Measurements from ENCODE around the gene FAM20C.
A peak's percentile ranks its signal among the peaks of the same experiment; 100 is the strongest.

FAM20C gene

GRCh38 chr7:188727-189500 lies 3.5 kb upstream of the FAM20C start:
- Mint-ChIP-seq H3K4me3 (no peak overlapping the region), H3K27ac (no peak overlapping the region), H3K36me3 (no peaks in the 10 kb centered on the region), H3K9me3 (no peaks in the 10 kb centered on the region), H3K4me1 (peaks cover 0 to 3% of the 10 kb centered on the region in 2 donors), H3K27me3 (peaks cover 32 to 38% of the 10 kb centered on the region in 2 donors)
- no peak for DNase-seq
- ATAC-seq (replicated peaks) = no peak

DNA sequence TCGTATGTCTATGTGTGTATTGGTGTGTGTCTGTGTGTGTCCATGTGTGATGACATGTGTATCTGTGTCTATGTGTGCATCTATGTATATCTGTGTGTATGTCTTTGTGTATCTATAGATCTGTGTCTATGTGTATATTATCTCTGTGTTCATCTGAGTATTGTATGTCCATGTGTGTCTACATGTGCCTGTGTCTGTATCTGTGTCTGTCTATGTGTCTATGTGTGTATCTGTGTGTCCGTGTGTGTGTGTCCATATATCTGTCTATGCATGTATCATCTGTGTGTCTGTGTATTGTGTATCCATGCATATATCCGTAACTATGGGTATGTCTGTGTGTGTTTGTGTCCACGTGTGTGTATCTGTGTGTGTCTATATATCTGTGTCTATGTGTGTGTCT lies 2.7 kb upstream of the FAM20C start:
- H3K27ac Mint-ChIP-seq = no peak overlapping the region
- no peak overlapping the region for H3K4me3 Mint-ChIP-seq
- DNase-seq (no peak), ATAC-seq (replicated peaks) (no peak)
- peaks cover 36 to 43% of the 10 kb centered on the region in 2 donors for H3K27me3 Mint-ChIP-seq
- no peaks in the 10 kb centered on the region for H3K36me3 Mint-ChIP-seq
- peaks cover 0 to 3% of the 10 kb centered on the region in 2 donors for H3K4me1 Mint-ChIP-seq
- no peaks in the 10 kb centered on the region for H3K9me3 Mint-ChIP-seq

- ATAC-seq (replicated peaks) (no peak), DNase-seq (no peak)
- H3K4me1 Mint-ChIP-seq = peaks cover 0 to 3% of the 10 kb centered on the region in 2 donors
- H3K27ac Mint-ChIP-seq = no peak overlapping the region
- H3K36me3 Mint-ChIP-seq = no peaks in the 10 kb centered on the region
- H3K9me3 Mint-ChIP-seq = no peaks in the 10 kb centered on the region
- H3K27me3 Mint-ChIP-seq = peaks cover 41 to 48% of the 10 kb centered on the region in 2 donors
- H3K4me3 Mint-ChIP-seq = no peak overlapping the region
Observed at GRCh38 chr7:190196-190595, 2.2 kb upstream of the FAM20C start.

- DNase-seq = no peak
- Mint-ChIP-seq H3K27me3 (peaks cover 52 to 59% of the 10 kb centered on the region in 2 donors), H3K4me1 (peaks cover 0 to 3% of the 10 kb centered on the region in 2 donors), H3K27ac (no peak overlapping the region), H3K4me3 (peak overlapping the region; percentile 52 to 65), H3K9me3 (no peaks in the 10 kb centered on the region), H3K36me3 (no peaks in the 10 kb centered on the region)
- ATAC-seq (replicated peaks) = peak; percentile 8 to 17
Observed at GRCh38 chr7:191105-191980, 1.0 kb upstream of the FAM20C start.

GRCh38 chr7:192701-193480 lies 520 bp downstream of the FAM20C start:
- Mint-ChIP-seq H3K9me3 (no peaks in the 10 kb centered on the region), H3K27ac (no peak overlapping the region), H3K4me1 (peaks cover 0 to 3% of the 10 kb centered on the region in 2 donors), H3K36me3 (no peaks in the 10 kb centered on the region), H3K27me3 (peaks cover 57 to 59% of the 10 kb centered on the region in 2 donors), H3K4me3 (peak overlapping the region in 1 of 2 donors; percentile 9)
- no peak for DNase-seq
- peak; percentile 12 to 19 for ATAC-seq (replicated peaks)

GRCh38 chr7:193481-194251 lies 1.3 kb downstream of the FAM20C start:
- no peaks in the 10 kb centered on the region for H3K9me3 Mint-ChIP-seq
- no peaks in the 10 kb centered on the region for H3K36me3 Mint-ChIP-seq
- ATAC-seq (replicated peaks) = no peak
- H3K4me1 Mint-ChIP-seq = peaks cover 0 to 3% of the 10 kb centered on the region in 2 donors
- no peak for DNase-seq
- no peak overlapping the region for H3K27ac Mint-ChIP-seq
- peak overlapping the region in 1 of 2 donors; percentile 9 for H3K4me3 Mint-ChIP-seq
- peaks cover 56 to 59% of the 10 kb centered on the region in 2 donors for H3K27me3 Mint-ChIP-seq

GRCh38 chr7:194252-195009 lies 2.1 kb downstream of the FAM20C start:
- H3K4me1 Mint-ChIP-seq = peaks cover 0 to 3% of the 10 kb centered on the region in 2 donors
- no peaks in the 10 kb centered on the region for H3K9me3 Mint-ChIP-seq
- DNase-seq (no peak), ATAC-seq (replicated peaks) (no peak)
- no peak overlapping the region for H3K27ac Mint-ChIP-seq
- H3K4me3 Mint-ChIP-seq = no peak overlapping the region
- peaks cover 48 to 52% of the 10 kb centered on the region in 2 donors for H3K27me3 Mint-ChIP-seq
- H3K36me3 Mint-ChIP-seq = no peaks in the 10 kb centered on the region

DNA sequence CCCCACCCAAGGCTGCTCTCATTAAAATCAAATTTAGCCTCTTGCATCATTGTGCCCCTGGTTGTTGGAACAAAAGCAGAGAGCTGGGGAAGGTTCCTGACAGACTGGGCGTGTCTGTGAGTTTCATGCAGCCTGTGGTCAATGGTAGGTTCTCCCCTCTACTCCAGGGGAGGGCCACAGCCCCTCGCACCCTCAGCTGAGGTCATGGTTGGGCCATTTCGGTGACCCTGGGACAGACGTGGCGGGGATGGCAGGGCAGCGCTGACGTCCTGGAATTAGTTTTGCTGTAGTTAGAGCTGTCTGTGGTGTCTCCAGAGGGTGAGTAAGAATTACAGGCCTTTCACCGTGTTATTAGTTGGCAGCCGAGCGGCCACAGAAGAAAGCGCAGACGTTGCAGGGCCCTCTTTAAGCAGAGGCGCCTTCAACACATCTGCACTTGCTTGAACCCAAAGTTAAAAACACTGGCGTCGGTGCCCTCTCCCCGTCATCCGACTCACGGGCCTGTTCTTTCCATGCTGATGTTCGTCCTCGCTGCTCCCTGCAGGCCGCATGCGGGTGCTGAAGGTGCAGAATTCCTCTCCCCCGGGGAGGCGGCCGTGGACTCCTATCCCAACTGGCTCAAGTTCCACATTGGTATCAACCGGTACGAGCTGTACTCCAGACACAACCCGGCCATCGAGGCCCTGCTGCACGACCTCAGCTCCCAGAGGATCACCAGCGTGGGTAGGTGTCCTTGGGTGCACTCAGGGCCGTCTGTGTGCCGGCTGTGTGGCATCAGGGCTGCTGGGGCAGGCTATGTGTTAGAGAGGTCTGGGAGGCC lies 2.8 kb downstream of the FAM20C start:
- Mint-ChIP-seq H3K27ac (no peak overlapping the region), H3K4me1 (peaks cover 0 to 3% of the 10 kb centered on the region in 2 donors), H3K9me3 (no peaks in the 10 kb centered on the region), H3K27me3 (peaks cover 41 to 44% of the 10 kb centered on the region in 2 donors), H3K36me3 (no peaks in the 10 kb centered on the region), H3K4me3 (no peak overlapping the region)
- ATAC-seq (replicated peaks) (no peak), DNase-seq (no peak)

DNA sequence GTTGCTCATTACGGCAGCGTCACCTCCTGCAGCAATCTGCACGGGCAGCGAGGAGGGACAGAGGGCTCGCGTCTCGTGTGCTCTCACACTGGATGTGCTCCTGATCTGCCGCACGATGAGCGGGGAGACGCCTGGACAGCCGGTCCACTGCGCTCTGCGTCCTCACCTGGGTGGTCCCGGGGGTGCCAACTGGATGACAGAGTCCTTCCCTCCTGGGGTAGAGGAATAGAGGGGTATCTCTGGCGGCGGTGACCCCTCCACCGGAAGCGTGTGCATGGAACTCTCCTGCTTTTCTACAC lies 3.4 kb downstream of the FAM20C start:
- DNase-seq (no peak), ATAC-seq (replicated peaks) (no peak)
- Mint-ChIP-seq H3K4me3 (no peak overlapping the region), H3K4me1 (peaks cover 0 to 3% of the 10 kb centered on the region in 2 donors), H3K9me3 (no peaks in the 10 kb centered on the region), H3K27me3 (peaks cover 36 to 42% of the 10 kb centered on the region in 2 donors), H3K27ac (no peak overlapping the region), H3K36me3 (no peaks in the 10 kb centered on the region)

- H3K27me3 Mint-ChIP-seq = peaks cover 31 to 37% of the 10 kb centered on the region in 2 donors
- no peak overlapping the region for H3K27ac Mint-ChIP-seq
- ATAC-seq (replicated peaks) (no peak), DNase-seq (no peak)
- H3K36me3 Mint-ChIP-seq = no peaks in the 10 kb centered on the region
- peaks cover 0 to 3% of the 10 kb centered on the region in 2 donors for H3K4me1 Mint-ChIP-seq
- no peak overlapping the region for H3K4me3 Mint-ChIP-seq
- H3K9me3 Mint-ChIP-seq = no peaks in the 10 kb centered on the region
Observed at GRCh38 chr7:196283-196682, 3.9 kb downstream of the FAM20C start.

DNA sequence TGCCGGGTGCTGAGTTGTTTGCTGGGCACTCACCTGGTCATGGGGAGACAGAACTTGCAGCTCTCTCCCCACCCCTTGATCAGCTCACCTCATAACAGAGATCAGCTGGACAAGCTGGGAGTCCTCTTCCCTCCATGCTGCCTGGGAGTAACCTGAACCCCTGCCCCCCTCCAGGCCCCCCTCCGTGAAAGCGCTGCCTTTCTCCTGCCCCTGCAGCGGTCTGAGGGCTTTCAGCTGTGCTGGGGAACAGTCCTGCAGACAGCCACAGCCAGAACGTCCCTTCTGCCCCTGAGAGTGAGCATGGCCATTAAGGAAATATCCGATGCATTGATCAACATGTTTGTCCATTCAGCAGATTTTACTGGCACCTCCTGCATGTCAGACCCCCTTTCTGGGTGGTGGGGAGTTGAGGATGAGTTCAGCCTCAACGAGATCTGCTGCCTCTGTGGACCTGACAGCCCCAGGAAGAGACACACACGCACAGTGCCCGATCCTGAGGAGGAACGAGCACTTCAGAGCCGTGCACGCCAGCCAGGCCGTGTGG lies 4.5 kb downstream of the FAM20C start:
- no peak overlapping the region for H3K4me3 Mint-ChIP-seq
- H3K27ac Mint-ChIP-seq = no peak overlapping the region
- DNase-seq = no peak
- H3K36me3 Mint-ChIP-seq = no peaks in the 10 kb centered on the region
- H3K27me3 Mint-ChIP-seq = peaks cover 30 to 33% of the 10 kb centered on the region in 2 donors
- H3K9me3 Mint-ChIP-seq = no peaks in the 10 kb centered on the region
- H3K4me1 Mint-ChIP-seq = no peaks in the 10 kb centered on the region
- no peak for ATAC-seq (replicated peaks)

Data from stimulated activated naive B cell treated with anti-CD40 and anti-IgM and Interleukin-4, amounts not matched to agents 10 μg/mL and 1 μg/mL and 100 μg/mL, for 72 hours (primary cell).